Suprapubic skin (tissue), 3 donors: ENCODE data around the gene TNIP1.

ENCODE experiments used
- CTCF ChIP-seq, 2 donors: fragments of 200-600 bp in 1 of 2; fragments of 450-650 bp in 1 of 2; sonication (generic) in 1 of 2; IDR thresholded peaks; one replicate each; pipeline ENCODE4 v1.5.1; 2016 to 2019; ENCODE audit warnings: antibody characterized with exemption in 2 of 2, mild to moderate bottlenecking in 1 of 2, moderate library complexity in 1 of 2
- POLR2AphosphoS5 ChIP-seq, 3 donors: sonication (generic); formaldehyde crosslinking; IDR thresholded peaks; one replicate each; pipeline ENCODE4 v1.6.1; 2017; ENCODE audit warnings: antibody characterized with exemption in 3 of 3

GRCh38 chr5:151121095-151121494, 40.3 kb upstream of the TNIP1 start:
- no peak for TF ChIP-seq CTCF (IDR thresholded peaks at IDR 0.05)
- no peak for TF ChIP-seq POLR2AphosphoS5 (IDR thresholded peaks at IDR 0.05)
